CD4-positive, alpha-beta T cell treated with Interleukin-12 subunit alpha and Interleukin-12 subunit beta, for 1 hour (primary cell): ENCODE data around the gene ATF6B.

ENCODE experiments used
- DNase-seq: peaks from one replicate; pipeline ENCODE4 v3.0.0-alpha.2; 2020

The ATF6B gene

GRCh38 chr6:32127717-32128592, at the start of gene ATF6B:
Gene ATF6B, minus strand, starts transcription at chr6:32128246. Its CDS starts 39 bp downstream, at chr6:32128207.
- DNase-seq: peak; percentile 99

- peak; percentile 69 for DNase-seq
These were observed 49.2 kb upstream of the ATF6B start for GRCh38 chr6:32177183-32177787.

GRCh38 chr6:32176476-32177182, 48.6 kb upstream of the ATF6B start:
- DNase-seq: no peak

GRCh38 chr6:32175711-32176475, 47.8 kb upstream of the ATF6B start, which contains the start of gene AGPAT1:
Gene AGPAT1, minus strand, starts transcription at chr6:32176084. Its CDS starts 4,588 bp downstream, at chr6:32171496.
- DNase-seq: peak; percentile 97

GRCh38 chr6:32175322-32175710, 47.3 kb upstream of the ATF6B start:
- DNase-seq: no peak

- no peak for DNase-seq
These were observed 46.4 kb upstream of the ATF6B start for GRCh38 chr6:32174416-32174815.

GRCh38 chr6:32173051-32173727, 45.1 kb upstream of the ATF6B start:
- DNase-seq: no peak

GRCh38 chr6:32171234-32171633, 43.2 kb upstream of the ATF6B start:
- DNase-seq: no peak

- no peak for DNase-seq
These were observed 42.2 kb upstream of the ATF6B start for GRCh38 chr6:32170294-32170693.

- no peak for DNase-seq
These were observed 41.0 kb upstream of the ATF6B start for GRCh38 chr6:32168807-32169591.

GRCh38 chr6:32168350-32168749, 40.3 kb upstream of the ATF6B start:
- DNase-seq: no peak

GRCh38 chr6:32167761-32168262, 39.8 kb upstream of the ATF6B start:
- no peak for DNase-seq

- DNase-seq: no peak
These were observed 39.2 kb upstream of the ATF6B start for GRCh38 chr6:32167154-32167760.

GRCh38 chr6:32166411-32167061, 38.5 kb upstream of the ATF6B start:
- no peak for DNase-seq

GRCh38 chr6:32164295-32164694, 36.2 kb upstream of the ATF6B start, which contains the start of gene EGFL8:
Gene EGFL8, plus strand, starts transcription at chr6:32164595. Its CDS starts 1,571 bp downstream, at chr6:32166166.
- DNase-seq: no peak

- no peak for DNase-seq
These were observed 35.7 kb upstream of the ATF6B start for GRCh38 chr6:32163559-32164258.

- no peak for DNase-seq
These were observed 30.0 kb upstream of the ATF6B start for GRCh38 chr6:32158052-32158451.

- no peak for DNase-seq
These were observed 28.8 kb upstream of the ATF6B start for GRCh38 chr6:32156891-32157290.

- DNase-seq: peak; percentile 78
These were observed 26.6 kb upstream of the ATF6B start for GRCh38 chr6:32154514-32155161.
